Endothelial cell of umbilical vein (primary cell): ENCODE measurements around the gene THSD8.

ENCODE experiments used
- EZH2 ChIP-seq: IDR thresholded peaks from 2 replicates; pipeline ENCODE4 v1.6.1; 2012; ENCODE audit warnings: borderline replicate concordance, low read depth, mild to moderate bottlenecking, moderate library complexity, low read length, inconsistent platforms; ENCODE audit not compliant: severe bottlenecking
- JUN ChIP-seq: IDR thresholded peaks from 2 replicates; pipeline ENCODE4 v1.6.1; 2011; ENCODE audit warnings: borderline replicate concordance, low read depth; ENCODE audit not compliant: insufficient read length, insufficient read depth
- POLR2AphosphoS5 ChIP-seq: IDR thresholded peaks from 2 replicates; pipeline ENCODE4 v1.6.1; 2012; ENCODE audit warnings: low read depth, mild to moderate bottlenecking, control low read depth, low read length, moderate library complexity; ENCODE audit not compliant: insufficient read depth
- TF ChIP-seq, protein P1 (sequence below), 2 donors: IDR thresholded peaks; 1 replicate in 1 of 2; 2 replicates in 1 of 2; pipeline ENCODE4 v1.5.1; 2011; ENCODE audit warnings: low read length in 2 of 2, mild to moderate bottlenecking in 2 of 2, moderate library complexity in 2 of 2, control low read depth in 1 of 2, inconsistent platforms in 1 of 2, low read depth in 1 of 2; ENCODE audit not compliant: insufficient read depth in 1 of 2; ENCODE audit errors: extremely low read depth in 1 of 2
- TF ChIP-seq, protein P2 (sequence below): IDR thresholded peaks from 2 replicates; pipeline ENCODE4 v1.6.1; 2011; ENCODE audit not compliant: insufficient read depth, insufficient read length

DNA sequence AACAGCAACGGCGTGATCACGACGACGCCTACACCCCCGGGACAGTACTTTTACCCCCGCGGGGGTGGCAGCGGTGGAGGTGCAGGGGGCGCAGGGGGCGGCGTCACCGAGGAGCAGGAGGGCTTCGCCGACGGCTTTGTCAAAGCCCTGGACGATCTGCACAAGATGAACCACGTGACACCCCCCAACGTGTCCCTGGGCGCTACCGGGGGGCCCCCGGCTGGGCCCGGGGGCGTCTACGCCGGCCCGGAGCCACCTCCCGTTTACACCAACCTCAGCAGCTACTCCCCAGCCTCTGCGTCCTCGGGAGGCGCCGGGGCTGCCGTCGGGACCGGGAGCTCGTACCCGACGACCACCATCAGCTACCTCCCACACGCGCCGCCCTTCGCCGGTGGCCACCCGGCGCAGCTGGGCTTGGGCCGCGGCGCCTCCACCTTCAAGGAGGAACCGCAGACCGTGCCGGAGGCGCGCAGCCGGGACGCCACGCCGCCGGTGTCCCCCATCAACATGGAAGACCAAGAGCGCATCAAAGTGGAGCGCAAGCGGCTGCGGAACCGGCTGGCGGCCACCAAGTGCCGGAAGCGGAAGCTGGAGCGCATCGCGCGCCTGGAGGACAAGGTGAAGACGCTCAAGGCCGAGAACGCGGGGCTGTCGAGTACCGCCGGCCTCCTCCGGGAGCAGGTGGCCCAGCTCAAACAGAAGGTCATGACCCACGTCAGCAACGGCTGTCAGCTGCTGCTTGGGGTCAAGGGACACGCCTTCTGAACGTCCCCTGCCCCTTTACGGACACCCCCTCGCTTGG is 9.6 kb upstream of the THSD8 start:
- TF ChIP-seq, protein P1, sequence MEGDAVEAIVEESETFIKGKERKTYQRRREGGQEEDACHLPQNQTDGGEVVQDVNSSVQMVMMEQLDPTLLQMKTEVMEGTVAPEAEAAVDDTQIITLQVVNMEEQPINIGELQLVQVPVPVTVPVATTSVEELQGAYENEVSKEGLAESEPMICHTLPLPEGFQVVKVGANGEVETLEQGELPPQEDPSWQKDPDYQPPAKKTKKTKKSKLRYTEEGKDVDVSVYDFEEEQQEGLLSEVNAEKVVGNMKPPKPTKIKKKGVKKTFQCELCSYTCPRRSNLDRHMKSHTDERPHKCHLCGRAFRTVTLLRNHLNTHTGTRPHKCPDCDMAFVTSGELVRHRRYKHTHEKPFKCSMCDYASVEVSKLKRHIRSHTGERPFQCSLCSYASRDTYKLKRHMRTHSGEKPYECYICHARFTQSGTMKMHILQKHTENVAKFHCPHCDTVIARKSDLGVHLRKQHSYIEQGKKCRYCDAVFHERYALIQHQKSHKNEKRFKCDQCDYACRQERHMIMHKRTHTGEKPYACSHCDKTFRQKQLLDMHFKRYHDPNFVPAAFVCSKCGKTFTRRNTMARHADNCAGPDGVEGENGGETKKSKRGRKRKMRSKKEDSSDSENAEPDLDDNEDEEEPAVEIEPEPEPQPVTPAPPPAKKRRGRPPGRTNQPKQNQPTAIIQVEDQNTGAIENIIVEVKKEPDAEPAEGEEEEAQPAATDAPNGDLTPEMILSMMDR (IDR thresholded peaks at IDR 0.05; ENCODE audit: extremely low read depth in 1 of 2, insufficient read depth in 1 of 2, low read depth in 1 of 2, low read length in 2 of 2) = no peak
- TF ChIP-seq EZH2 (no peak), POLR2AphosphoS5 (no peak), JUN (no peak)
- TF ChIP-seq, protein P2, sequence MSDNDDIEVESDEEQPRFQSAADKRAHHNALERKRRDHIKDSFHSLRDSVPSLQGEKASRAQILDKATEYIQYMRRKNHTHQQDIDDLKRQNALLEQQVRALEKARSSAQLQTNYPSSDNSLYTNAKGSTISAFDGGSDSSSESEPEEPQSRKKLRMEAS = no peak
